Kidney (tissue), 14 donors: ENCODE data around the gene APC2. TPM values are rescaled to one million over a fixed set of nuclear protein-coding genes. Genes with fewer than 3 reads are reported as not detected.
"Not testable (repeated sequence)": the region's sequence is repeated elsewhere in the genome, so short reads cannot be mapped to it uniquely, and the experiment has no call there.

Experiments
- DNase-seq, 5 donors: peaks; one replicate each; pipeline ENCODE4 v3.0.0-alpha.2; 2013 to 2020
- FAIRE-seq: peaks from 2 replicates; lab custom pipeline; 2012; peaks lifted over from hg19 to GRCh38; lab: Jason Lieb, UNC
- H3K27ac ChIP-seq, 2 donors: one replicate each; pipeline ENCODE4 v1.7.0; 2013; ENCODE audit warnings: low read depth in 2 of 2, low read length in 2 of 2, inconsistent platforms in 1 of 2
- H3K27me3 ChIP-seq: one replicate; pipeline ENCODE4 v1.7.1; 2013; ENCODE audit warnings: low read length, inconsistent platforms; ENCODE audit not compliant: control insufficient read depth, insufficient read depth
- H3K36me3 ChIP-seq, 3 donors: one replicate each; pipeline versions ENCODE4 v1.7.0 to v1.7.1; 2013; ENCODE audit warnings: low read length in 3 of 3, control low read depth in 1 of 3, inconsistent platforms in 1 of 3; ENCODE audit not compliant: insufficient read depth in 3 of 3, control insufficient read depth in 2 of 3
- H3K4me1 ChIP-seq, 3 donors: one replicate each; pipeline versions ENCODE4 v1.7.0 to v1.7.1; 2013; ENCODE audit warnings: low read length in 3 of 3, inconsistent platforms in 1 of 3, low read depth in 1 of 3; ENCODE audit not compliant: control insufficient read depth in 2 of 3, insufficient read depth in 2 of 3
- H3K4me3 ChIP-seq, 3 donors: one replicate each; pipeline versions ENCODE4 v1.7.0 to v1.8.1; 2013; ENCODE audit warnings: low read length in 3 of 3, control low read depth in 1 of 3, inconsistent platforms in 1 of 3
- H3K9ac ChIP-seq, 3 donors: one replicate each; pipeline versions ENCODE4 v1.7.0 to v1.7.1; 2013; ENCODE audit warnings: low read length in 3 of 3, control low read depth in 1 of 3, inconsistent platforms in 1 of 3
- H3K9me3 ChIP-seq, 3 donors: one replicate each; pipeline versions ENCODE4 v1.7.0 to v1.7.1; 2013; ENCODE audit warnings: low read length in 3 of 3, control low read depth in 1 of 3, inconsistent platforms in 1 of 3; ENCODE audit not compliant: control insufficient read depth in 2 of 3, insufficient read depth in 1 of 3
- intact Hi-C: fragments of 100-400 bp; cut with DNase I; formaldehyde crosslinking; loops from one replicate; pipeline ENCODE4 v1.11.1; 2022
- polyA plus RNA-seq: library from polyadenylated mRNA; stranded (reverse); fragments of 350-450 nt; fragmentation: Illumina TruSeq; extraction: RNeasy Lipid Tissue Mini Kit (QIAGEN cat#74804); gene quantifications from one replicate; pipeline ENCODE4 v1.2.3, GENCODE V29; 2014; ENCODE audit warnings: low read depth, low replicate concordance; ENCODE audit not compliant: insufficient read depth
- total RNA-seq: library from RNA; stranded (reverse); fragmentation: NEBNext Ultra II Directional; extraction: Animal tissue kit (Norgen Biotek cat#: 25700); gene quantifications from one replicate; pipeline ENCODE4 v1.2.1, GENCODE V29; 2021
- TF ChIP-seq, protein P1 (sequence below): IDR thresholded peaks from 3 replicates; pipeline ENCODE4 v1.5.1; 2012; ENCODE audit warnings: mild to moderate bottlenecking, moderate library complexity, borderline replicate concordance; ENCODE audit not compliant: insufficient read depth; ENCODE audit errors: extremely low read depth
- donor health status: control.
- donor health status: control.
- donor health status: control.
- donor health status: control.
- donor health status: control.
- donor health status: DM: yes; HTN: yes; CAD: no.
- donor health status: Normal renal cell carcinoma (clear cell type).

APC2 gene
- total and polyA plus RNA-seq, 2 donors from 2014 or later, result 0.25 TPM; not detected in 1

DNA sequence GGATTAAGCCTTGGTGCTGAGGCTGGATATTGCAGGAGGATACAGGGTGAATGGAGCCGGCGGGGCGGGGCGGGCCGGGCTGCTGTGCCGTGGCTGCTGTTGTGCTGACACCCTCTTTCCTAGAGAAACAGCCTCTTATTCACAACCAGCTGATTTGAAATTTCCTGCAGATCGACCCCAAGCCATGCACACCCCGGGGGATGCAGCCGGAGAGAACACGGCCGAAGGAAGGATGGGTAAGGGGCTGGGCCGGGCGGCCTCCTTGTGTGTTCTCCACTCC is 31.5 kb upstream of the APC2 start:
- Histone ChIP-seq H3K9me3 (no peaks in the 10 kb centered on the region), H3K36me3 (peaks cover 4 to 37% (median 19%) of the 10 kb centered on the region in 3 donors), H3K4me1 (peaks cover 3 to 47% (median 39%) of the 10 kb centered on the region in 3 donors), H3K27ac (no peak overlapping the region), H3K27me3 (no peaks in the 10 kb centered on the region), H3K9ac (no peak overlapping the region), H3K4me3 (no peak overlapping the region)
- FAIRE-seq (no peak), DNase-seq (no peak)
- intact Hi-C loops, result no loop called here
- TF ChIP-seq, protein P1, sequence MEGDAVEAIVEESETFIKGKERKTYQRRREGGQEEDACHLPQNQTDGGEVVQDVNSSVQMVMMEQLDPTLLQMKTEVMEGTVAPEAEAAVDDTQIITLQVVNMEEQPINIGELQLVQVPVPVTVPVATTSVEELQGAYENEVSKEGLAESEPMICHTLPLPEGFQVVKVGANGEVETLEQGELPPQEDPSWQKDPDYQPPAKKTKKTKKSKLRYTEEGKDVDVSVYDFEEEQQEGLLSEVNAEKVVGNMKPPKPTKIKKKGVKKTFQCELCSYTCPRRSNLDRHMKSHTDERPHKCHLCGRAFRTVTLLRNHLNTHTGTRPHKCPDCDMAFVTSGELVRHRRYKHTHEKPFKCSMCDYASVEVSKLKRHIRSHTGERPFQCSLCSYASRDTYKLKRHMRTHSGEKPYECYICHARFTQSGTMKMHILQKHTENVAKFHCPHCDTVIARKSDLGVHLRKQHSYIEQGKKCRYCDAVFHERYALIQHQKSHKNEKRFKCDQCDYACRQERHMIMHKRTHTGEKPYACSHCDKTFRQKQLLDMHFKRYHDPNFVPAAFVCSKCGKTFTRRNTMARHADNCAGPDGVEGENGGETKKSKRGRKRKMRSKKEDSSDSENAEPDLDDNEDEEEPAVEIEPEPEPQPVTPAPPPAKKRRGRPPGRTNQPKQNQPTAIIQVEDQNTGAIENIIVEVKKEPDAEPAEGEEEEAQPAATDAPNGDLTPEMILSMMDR, result no peak

DNA sequence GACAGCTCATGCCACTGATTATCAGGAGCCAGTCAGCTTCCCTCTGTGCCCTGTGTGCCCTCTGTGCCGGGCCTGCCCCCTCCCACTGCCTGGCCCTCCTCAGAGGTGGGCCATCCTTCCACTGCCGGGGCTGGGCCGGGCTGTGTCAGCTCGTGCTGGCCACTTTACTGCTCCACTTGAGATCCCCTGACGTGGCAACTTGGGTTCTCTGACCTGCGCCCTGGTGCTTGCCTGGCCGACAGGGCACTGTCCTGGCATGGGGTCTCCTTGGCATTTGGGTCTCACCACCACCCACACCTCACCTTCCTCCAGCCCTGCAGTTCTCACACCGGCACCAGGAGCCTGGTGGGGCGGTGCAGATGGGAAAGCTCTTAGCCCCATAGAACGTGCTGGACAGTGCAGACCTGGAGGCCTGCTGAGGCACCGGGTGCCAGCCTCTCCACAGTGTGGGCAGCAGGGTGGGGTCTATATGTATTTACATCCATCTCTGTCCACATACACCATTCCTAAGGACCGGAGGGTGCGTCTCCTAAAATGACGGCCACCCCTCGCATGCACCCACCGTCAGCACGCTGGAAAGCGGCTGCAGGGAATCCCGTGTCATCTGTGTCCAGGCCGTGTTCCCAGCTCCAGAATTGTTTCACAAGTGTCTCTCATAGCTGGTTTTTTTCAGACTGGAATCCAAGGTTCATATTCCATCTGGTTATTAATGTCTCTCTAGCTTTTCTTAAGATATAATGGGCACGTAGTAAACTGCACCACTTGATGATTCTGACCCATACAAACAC is 30.8 kb upstream of the APC2 start:
- FAIRE-seq, result no peak
- peaks cover 4 to 44% (median 24%) of the 10 kb centered on the region in 3 donors for H3K36me3 ChIP-seq
- TF ChIP-seq, protein P1, result no peak
- no peaks in the 10 kb centered on the region for H3K9me3 ChIP-seq
- no peak overlapping the region for H3K27ac ChIP-seq
- H3K9ac ChIP-seq, result no peak overlapping the region
- no peaks in the 10 kb centered on the region for H3K27me3 ChIP-seq
- no peak overlapping the region for H3K4me3 ChIP-seq
- no peak for DNase-seq
- peaks cover 3 to 51% (median 40%) of the 10 kb centered on the region in 3 donors for H3K4me1 ChIP-seq
- intact Hi-C loops, result no loop called here

DNA sequence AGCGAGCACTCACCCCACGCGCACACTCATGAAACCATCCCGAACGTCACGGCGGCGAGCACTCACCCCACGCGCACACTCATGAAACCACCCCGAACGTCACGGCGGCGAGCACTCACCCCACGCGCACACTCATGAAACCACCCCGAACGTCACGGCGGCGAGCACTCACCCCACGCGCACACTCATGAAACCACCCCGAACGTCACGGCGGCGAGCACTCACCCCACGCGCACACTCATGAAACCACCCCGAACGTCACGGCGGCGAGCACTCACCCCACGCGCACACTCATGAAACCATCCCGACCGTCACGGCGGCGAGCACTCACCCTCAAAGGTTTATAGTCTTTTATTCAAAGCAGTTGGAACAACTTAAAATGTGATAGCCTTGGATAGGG is 29.8 kb upstream of the APC2 start:
- H3K9ac ChIP-seq, H3K9me3 ChIP-seq, DNase-seq, FAIRE-seq, H3K27ac ChIP-seq, intact Hi-C loops, H3K4me3 ChIP-seq, H3K27me3 ChIP-seq: not testable (repeated sequence)
- Histone ChIP-seq H3K36me3 (peaks cover 4 to 44% (median 25%) of the 10 kb centered on the region in 3 donors), H3K4me1 (peaks cover 3 to 51% (median 41%) of the 10 kb centered on the region in 3 donors)

DNA sequence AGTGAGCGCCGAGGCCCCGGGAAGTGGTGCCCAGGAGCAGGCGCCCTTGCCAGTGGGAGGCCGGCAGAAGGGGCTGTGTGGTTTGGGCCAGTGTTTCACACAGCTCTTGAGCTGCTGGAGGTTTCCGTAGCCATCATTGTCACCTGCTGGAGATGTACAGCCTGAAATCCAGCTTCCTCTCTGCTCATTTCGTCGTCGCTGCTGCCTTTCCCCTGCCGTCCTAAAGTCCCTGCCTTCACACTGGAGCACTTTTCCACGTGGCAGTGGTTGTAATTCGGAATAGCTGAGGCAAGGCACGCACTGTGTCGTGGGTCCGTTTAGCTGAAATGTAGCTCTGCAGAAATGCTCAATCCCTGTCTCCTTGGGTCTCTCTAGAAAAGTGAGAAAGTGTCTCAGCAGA is 29.3 kb upstream of the APC2 start:
- Histone ChIP-seq H3K27ac (no peak overlapping the region), H3K9me3 (no peaks in the 10 kb centered on the region), H3K27me3 (no peaks in the 10 kb centered on the region), H3K4me1 (peaks cover 3 to 50% (median 43%) of the 10 kb centered on the region in 3 donors), H3K9ac (no peak overlapping the region), H3K4me3 (no peak overlapping the region), H3K36me3 (peaks cover 4 to 44% (median 27%) of the 10 kb centered on the region in 3 donors)
- DNase-seq (no peak), FAIRE-seq (no peak)
- intact Hi-C loops, result no loop called here
- TF ChIP-seq, protein P1, result no peak
